Measurements from ENCODE around the gene HCN3.
A peak's percentile ranks its signal among the peaks of the same experiment; 100 is the strongest.

Gene HCN3

GRCh38 chr1:155254228-155254713 lies 23.0 kb upstream of the HCN3 start:
- peak overlapping the region; percentile 94 for H3K23ac ChIP-seq (ENCODE audit: low read depth, low read length, poor library complexity)

DNA sequence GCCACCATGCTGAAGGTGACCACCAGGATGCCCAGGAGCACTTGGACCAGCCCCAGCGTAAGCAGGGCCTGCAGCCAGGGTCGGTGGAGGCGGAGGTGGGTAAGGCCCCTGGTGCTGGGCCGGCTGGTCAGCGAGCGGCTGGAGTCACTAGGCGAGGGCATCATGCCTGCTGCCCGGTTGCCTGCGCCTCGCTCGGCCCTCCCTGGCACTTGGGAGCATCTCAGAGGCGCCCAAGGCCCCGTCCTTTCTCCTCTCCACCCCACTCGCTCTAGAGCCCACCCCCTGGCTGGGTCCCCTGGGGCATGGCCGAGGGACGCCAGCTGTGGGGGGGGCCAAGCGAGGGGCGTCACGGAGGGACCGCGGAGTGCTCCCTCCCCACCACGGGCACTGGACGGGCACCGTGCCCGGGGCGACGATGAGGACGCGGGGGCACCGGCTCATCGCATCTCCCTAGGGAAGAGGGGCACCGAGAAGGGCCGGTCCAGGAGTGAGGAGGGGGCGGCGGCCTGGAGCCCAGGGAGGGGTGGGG lies 22.5 kb upstream of the HCN3 start:
- H2BK15ac ChIP-seq (ENCODE audit: low read length), result peak overlapping the region; percentile 23
- peak overlapping the region; percentile 26 for H3K4ac ChIP-seq (ENCODE audit: low read length)
- H4K91ac ChIP-seq (ENCODE audit: low read depth, low read length, poor library complexity), result peak overlapping the region; percentile 57
- peak overlapping the region; percentile 97 for H2AFZ ChIP-seq (ENCODE audit: low read length)
- no peak overlapping the region for H2BK12ac ChIP-seq (ENCODE audit: low read length)
- WGBS, 2 donors (ENCODE audit: extremely low coverage in 2 of 2, insufficient read length in 2 of 2, insufficient replicate concordance in 1 of 2), result no CpG with 5 or more reads among the region's 35 CpGs
- no peak overlapping the region for H4K8ac ChIP-seq (ENCODE audit: low read depth, low read length)
- no peak for DNase-seq (ENCODE audit: low spot score)
- H3K23ac ChIP-seq (ENCODE audit: low read depth, low read length, poor library complexity), result peak overlapping the region; percentile 94
- H3K27ac ChIP-seq (replicated peaks; ENCODE audit: low read length), result peak overlapping the region; percentile 56
- H3K9ac ChIP-seq (ENCODE audit: low read depth, low read length, poor library complexity), result peak overlapping the region; percentile 99
- H3K36me3 ChIP-seq (replicated peaks in 1 of 2; ENCODE audit: control insufficient read depth in 2 of 2, insufficient read depth in 2 of 2, low read length in 2 of 2), result peaks cover 4 to 50% of the 10 kb centered on the region in 2 donors
- peaks cover 15% of the 10 kb centered on the region for H3K79me1 ChIP-seq (ENCODE audit: low read depth, low read length)
- H3K4me1 ChIP-seq (ENCODE audit: control insufficient read depth in 2 of 2, insufficient read depth in 1 of 2, low read depth in 1 of 2, low read length in 2 of 2), result peaks cover 24 to 29% of the 10 kb centered on the region in 2 donors
- H3K27me3 ChIP-seq (ENCODE audit: control insufficient read depth in 3 of 3, insufficient read depth in 3 of 3, low read depth in 1 of 3, low read length in 3 of 3), result no peaks in the 10 kb centered on the region
- H2BK120ac ChIP-seq (ENCODE audit: low read depth, low read length), result peak overlapping the region; percentile 48
- peak overlapping the region; percentile 0 for H2AK5ac ChIP-seq (ENCODE audit: low read depth, low read length)
- peak overlapping the region; percentile 70 to 83 for H3K4me3 ChIP-seq (ENCODE audit: low read length in 2 of 2)
- peak overlapping the region; percentile 90 for H3K14ac ChIP-seq (ENCODE audit: low read length)
- no peaks in the 10 kb centered on the region for H3K9me3 ChIP-seq (replicated peaks in 1 of 2; ENCODE audit: control insufficient read depth in 2 of 2, insufficient read depth in 1 of 2, low read depth in 1 of 2, low read length in 2 of 2)
- H3K4me2 ChIP-seq (ENCODE audit: insufficient read depth, low read length, poor library complexity, severe bottlenecking), result peak overlapping the region; percentile 94
- H3K18ac ChIP-seq (ENCODE audit: low read length), result peak overlapping the region; percentile 99
- peak overlapping the region; percentile 79 for H2BK5ac ChIP-seq (ENCODE audit: low read length)

More at GRCh38 chr1:155254228-155254713, 23.0 kb upstream of the HCN3 start:
- peak overlapping the region; percentile 57 for H3K4ac ChIP-seq (ENCODE audit: low read length)
- H3K14ac ChIP-seq (ENCODE audit: low read length), result peak overlapping the region; percentile 90
- peak overlapping the region; percentile 94 for H3K4me2 ChIP-seq (ENCODE audit: insufficient read depth, low read length, poor library complexity, severe bottlenecking)
- H3K9ac ChIP-seq (ENCODE audit: low read depth, low read length, poor library complexity), result peak overlapping the region; percentile 99
- peak overlapping the region; percentile 99 for H3K18ac ChIP-seq (ENCODE audit: low read length)
- H3K36me3 ChIP-seq (replicated peaks in 1 of 2; ENCODE audit: control insufficient read depth in 2 of 2, insufficient read depth in 2 of 2, low read length in 2 of 2), result peaks cover 4 to 47% of the 10 kb centered on the region in 2 donors
- peak overlapping the region; percentile 0 for H2AK5ac ChIP-seq (ENCODE audit: low read depth, low read length)
- peak overlapping the region; percentile 34 for H4K91ac ChIP-seq (ENCODE audit: low read depth, low read length, poor library complexity)
- H3K79me1 ChIP-seq (ENCODE audit: low read depth, low read length), result peaks cover 15% of the 10 kb centered on the region
- peak overlapping the region; percentile 48 for H2BK120ac ChIP-seq (ENCODE audit: low read depth, low read length)
- H3K4me1 ChIP-seq (ENCODE audit: control insufficient read depth in 2 of 2, insufficient read depth in 1 of 2, low read depth in 1 of 2, low read length in 2 of 2), result peaks cover 24 to 29% of the 10 kb centered on the region in 2 donors
- peak overlapping the region; percentile 79 for H2BK5ac ChIP-seq (ENCODE audit: low read length)
- no CpG with 5 or more reads among the region's 12 CpGs for WGBS, 2 donors (ENCODE audit: extremely low coverage in 2 of 2, insufficient read length in 2 of 2, insufficient replicate concordance in 1 of 2)
- H3K27ac ChIP-seq (replicated peaks; ENCODE audit: low read length), result no peak overlapping the region
- no peaks in the 10 kb centered on the region for H3K27me3 ChIP-seq (ENCODE audit: control insufficient read depth in 3 of 3, insufficient read depth in 3 of 3, low read depth in 1 of 3, low read length in 3 of 3)
- H2BK15ac ChIP-seq (ENCODE audit: low read length), result peak overlapping the region; percentile 23
- H3K9me3 ChIP-seq (replicated peaks in 1 of 2; ENCODE audit: control insufficient read depth in 2 of 2, insufficient read depth in 1 of 2, low read depth in 1 of 2, low read length in 2 of 2), result no peaks in the 10 kb centered on the region
- H4K8ac ChIP-seq (ENCODE audit: low read depth, low read length), result no peak overlapping the region
- peak overlapping the region; percentile 70 to 83 for H3K4me3 ChIP-seq (ENCODE audit: low read length in 2 of 2)
- no peak overlapping the region for H2BK12ac ChIP-seq (ENCODE audit: low read length)
- peak overlapping the region; percentile 97 for H2AFZ ChIP-seq (ENCODE audit: low read length)
- no peak for DNase-seq (ENCODE audit: low spot score)

GRCh38 chr1:155255243-155256007 lies 21.8 kb upstream of the HCN3 start, which contains the start of gene ENTREP3:
TSS of gene ENTREP3 (minus strand) at chr1:155255483. CDS start at chr1:155254877, 606 bp downstream.
- H3K79me1 ChIP-seq (ENCODE audit: low read depth, low read length), result peaks cover 16% of the 10 kb centered on the region
- peak within 1 kb of the TSS; percentile 70 to 83 for H3K4me3 ChIP-seq (ENCODE audit: low read length in 2 of 2)
- peak within 1 kb of the TSS; percentile 80 for H3K27ac ChIP-seq (replicated peaks; ENCODE audit: low read length)
- H2AFZ ChIP-seq (ENCODE audit: low read length), result peak within 1 kb of the TSS; percentile 97
- peak within 1 kb of the TSS; percentile 99 for H3K9ac ChIP-seq (ENCODE audit: low read depth, low read length, poor library complexity)
- H3K27me3 ChIP-seq (ENCODE audit: control insufficient read depth in 3 of 3, insufficient read depth in 3 of 3, low read depth in 1 of 3, low read length in 3 of 3), result no peaks in the 10 kb centered on the region
- peak within 1 kb of the TSS; percentile 94 for H3K23ac ChIP-seq (ENCODE audit: low read depth, low read length, poor library complexity)
- H2AK5ac ChIP-seq (ENCODE audit: low read depth, low read length), result peak within 1 kb of the TSS; percentile 41
- H2BK15ac ChIP-seq (ENCODE audit: low read length), result peak within 1 kb of the TSS; percentile 23
- peaks cover 7 to 50% of the 10 kb centered on the region in 2 donors for H3K36me3 ChIP-seq (replicated peaks in 1 of 2; ENCODE audit: control insufficient read depth in 2 of 2, insufficient read depth in 2 of 2, low read length in 2 of 2)
- H2BK5ac ChIP-seq (ENCODE audit: low read length), result peak within 1 kb of the TSS; percentile 79
- peak within 1 kb of the TSS; percentile 94 for H3K4me2 ChIP-seq (ENCODE audit: insufficient read depth, low read length, poor library complexity, severe bottlenecking)
- no peak within 1 kb of the TSS for H2BK12ac ChIP-seq (ENCODE audit: low read length)
- peak; percentile 87 for DNase-seq (ENCODE audit: low spot score)
- no CpG with 5 or more reads among the region's 54 CpGs for WGBS, 2 donors (ENCODE audit: extremely low coverage in 2 of 2, insufficient read length in 2 of 2, insufficient replicate concordance in 1 of 2)
- H2BK120ac ChIP-seq (ENCODE audit: low read depth, low read length), result peak within 1 kb of the TSS; percentile 48
- H3K18ac ChIP-seq (ENCODE audit: low read length), result peak within 1 kb of the TSS; percentile 99
- peak within 1 kb of the TSS; percentile 57 for H3K4ac ChIP-seq (ENCODE audit: low read length)
- H3K9me3 ChIP-seq (replicated peaks in 1 of 2; ENCODE audit: control insufficient read depth in 2 of 2, insufficient read depth in 1 of 2, low read depth in 1 of 2, low read length in 2 of 2), result no peaks in the 10 kb centered on the region
- no peak within 1 kb of the TSS for H4K8ac ChIP-seq (ENCODE audit: low read depth, low read length)
- H4K91ac ChIP-seq (ENCODE audit: low read depth, low read length, poor library complexity), result peak within 1 kb of the TSS; percentile 57
- peak within 1 kb of the TSS; percentile 90 for H3K14ac ChIP-seq (ENCODE audit: low read length)
- H3K4me1 ChIP-seq (ENCODE audit: control insufficient read depth in 2 of 2, insufficient read depth in 1 of 2, low read depth in 1 of 2, low read length in 2 of 2), result peaks cover 21 to 29% of the 10 kb centered on the region in 2 donors

Data from neuronal stem cell (in vitro differentiated cells).